GM19324 (cell line): ENCODE results near the gene SALL4.
"Not testable (repeated sequence)": the region's sequence is repeated elsewhere in the genome, so short reads cannot be mapped to it uniquely, and the experiment has no call there.

ENCODE experiments used
- ATAC-seq: cut with Tn5 transposase; IDR thresholded peaks from one replicate; pipeline ENCODE4 v1.9.1; 2021; ENCODE audit warnings: mild to moderate bottlenecking, moderate library complexity; ENCODE audit not compliant: unreplicated experiment, low FRiP score

Gene SALL4

DNA sequence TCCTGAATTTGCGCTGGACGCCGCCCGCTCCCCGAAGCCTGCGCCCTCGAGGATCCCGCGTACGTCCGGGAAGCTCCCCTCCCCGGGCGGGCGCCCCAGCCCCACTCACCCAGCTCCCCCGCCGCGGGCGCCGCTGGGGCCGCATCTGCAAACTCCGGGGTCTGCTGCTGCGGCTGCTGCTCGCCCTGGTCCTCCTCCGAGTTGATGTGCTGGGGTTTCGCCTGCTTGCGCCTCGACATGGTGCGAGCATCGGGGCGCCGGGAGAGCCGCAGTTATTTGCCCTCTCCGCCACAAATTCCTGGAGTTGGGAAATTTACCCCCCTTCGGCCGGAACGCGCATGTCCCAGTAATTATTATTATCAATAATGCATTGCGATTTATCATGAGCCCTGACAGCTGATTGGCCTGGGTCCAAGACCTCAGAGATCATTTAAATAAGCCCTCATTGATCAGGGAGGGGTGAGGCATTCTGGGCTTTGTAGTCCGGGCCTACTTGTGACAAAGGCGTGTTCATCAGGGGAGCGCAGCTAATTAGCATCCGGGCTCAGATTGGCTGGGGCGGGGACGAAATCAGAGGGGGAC is at the start of gene SALL4:
SALL4 (minus strand) TSS at position 352 of the 582 bp plus-strand sequence; CDS start at position 239, 113 bp downstream.
- no peak for ATAC-seq

- ATAC-seq = no peak
These were observed 46.0 kb upstream of the SALL4 start for GRCh38 chr20:51848346-51848745.

DNA sequence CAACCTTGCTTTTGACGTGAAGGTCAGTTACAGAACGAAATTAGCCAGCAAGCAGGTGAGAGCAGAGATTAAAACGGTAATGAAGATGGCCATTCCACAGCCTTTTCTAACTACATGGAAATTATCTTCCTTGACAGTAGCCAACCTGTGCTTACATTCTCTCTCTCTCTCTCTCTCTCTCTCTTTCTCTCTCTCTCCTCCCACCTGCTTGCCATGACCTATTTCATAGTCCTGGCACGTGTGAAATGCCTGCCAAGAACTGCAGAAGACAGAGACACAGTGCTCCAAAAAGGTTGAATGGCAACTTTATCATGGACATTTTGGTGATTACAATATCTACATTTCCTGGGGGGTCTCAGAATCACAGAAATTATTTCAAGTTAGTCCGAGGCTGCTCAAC is 38.5 kb upstream of the SALL4 start:
- no peak for ATAC-seq

- ATAC-seq = no peak
These were observed 35.6 kb upstream of the SALL4 start for GRCh38 chr20:51837876-51838420.

GRCh38 chr20:51837436-51837835 is 35.1 kb upstream of the SALL4 start:
- no peak for ATAC-seq

DNA sequence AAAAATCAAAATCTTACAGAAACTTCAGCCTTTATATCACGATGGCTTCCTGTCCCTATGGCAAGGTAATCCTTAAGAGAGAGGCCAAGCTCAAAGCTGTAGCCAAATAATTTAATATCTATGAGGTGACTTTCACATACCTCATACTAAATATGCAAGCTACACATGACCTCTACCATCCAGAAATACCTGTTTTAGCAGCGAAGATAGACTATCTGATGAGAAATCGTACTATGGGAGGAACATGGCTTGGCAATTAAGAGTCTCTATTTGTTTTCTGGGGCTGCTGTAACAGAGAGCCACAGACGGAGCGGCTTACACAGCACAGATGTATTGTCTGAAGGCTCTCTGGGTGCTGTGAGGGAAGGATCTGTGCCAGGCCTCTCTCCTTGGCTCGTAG is 31.0 kb upstream of the SALL4 start:
- no peak for ATAC-seq

GRCh38 chr20:51832276-51832675 is 30.0 kb upstream of the SALL4 start:
- ATAC-seq = no peak

- ATAC-seq = no peak
These were observed 29.5 kb upstream of the SALL4 start for GRCh38 chr20:51831866-51832265.

GRCh38 chr20:51830538-51830937 is 28.2 kb upstream of the SALL4 start:
- no peak for ATAC-seq

- no peak for ATAC-seq
These were observed 26.4 kb upstream of the SALL4 start for GRCh38 chr20:51828762-51829161.

GRCh38 chr20:51826372-51826771 is 24.1 kb upstream of the SALL4 start:
- no peak for ATAC-seq

DNA sequence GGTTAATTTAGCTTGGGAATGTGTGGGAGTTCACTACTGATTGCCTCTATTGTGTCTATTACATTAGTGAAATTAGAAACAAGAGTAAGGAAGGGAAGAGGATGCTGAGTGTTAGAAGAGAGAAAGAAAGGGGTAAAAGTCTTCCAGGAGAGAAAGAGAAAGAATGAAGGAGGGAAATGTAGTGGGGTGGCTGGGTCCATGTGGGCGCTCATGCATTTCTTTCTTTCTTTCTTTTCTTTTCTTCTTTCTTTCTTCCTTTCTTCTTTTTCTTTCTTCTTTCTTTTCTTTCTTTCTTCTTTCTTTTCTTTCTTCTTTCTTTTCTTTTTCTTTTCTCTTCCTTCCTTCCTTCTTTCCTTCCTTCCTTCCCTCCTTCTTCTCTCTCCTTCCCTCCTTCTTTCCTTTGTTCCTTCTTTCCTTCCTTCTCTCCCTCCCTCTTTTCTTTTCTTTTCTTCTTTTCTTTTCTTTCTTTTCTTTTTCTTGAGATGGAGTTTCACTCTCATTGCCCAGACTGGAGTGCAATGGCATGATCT is 16.2 kb upstream of the SALL4 start:
- ATAC-seq = no peak

DNA sequence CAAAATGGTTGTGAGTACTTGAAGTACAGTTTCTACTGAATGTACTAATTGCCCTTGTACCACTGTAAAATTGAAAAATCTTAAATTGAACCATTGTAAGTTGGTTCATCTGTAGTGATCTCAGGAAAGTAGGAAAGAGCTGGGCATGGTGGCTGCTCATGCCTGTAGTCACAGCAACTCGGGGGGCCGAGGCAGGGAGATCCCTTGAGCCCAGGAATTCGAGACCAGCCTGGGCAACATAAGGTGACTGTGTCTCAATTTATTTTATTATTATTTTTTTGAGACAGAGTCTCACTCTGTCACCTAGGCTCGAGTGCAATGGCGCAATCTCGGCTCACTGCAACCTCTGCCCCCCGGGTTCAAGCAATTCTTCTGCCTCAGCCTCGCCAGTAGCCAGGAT is 14.5 kb upstream of the SALL4 start:
- not testable (repeated sequence) for ATAC-seq

DNA sequence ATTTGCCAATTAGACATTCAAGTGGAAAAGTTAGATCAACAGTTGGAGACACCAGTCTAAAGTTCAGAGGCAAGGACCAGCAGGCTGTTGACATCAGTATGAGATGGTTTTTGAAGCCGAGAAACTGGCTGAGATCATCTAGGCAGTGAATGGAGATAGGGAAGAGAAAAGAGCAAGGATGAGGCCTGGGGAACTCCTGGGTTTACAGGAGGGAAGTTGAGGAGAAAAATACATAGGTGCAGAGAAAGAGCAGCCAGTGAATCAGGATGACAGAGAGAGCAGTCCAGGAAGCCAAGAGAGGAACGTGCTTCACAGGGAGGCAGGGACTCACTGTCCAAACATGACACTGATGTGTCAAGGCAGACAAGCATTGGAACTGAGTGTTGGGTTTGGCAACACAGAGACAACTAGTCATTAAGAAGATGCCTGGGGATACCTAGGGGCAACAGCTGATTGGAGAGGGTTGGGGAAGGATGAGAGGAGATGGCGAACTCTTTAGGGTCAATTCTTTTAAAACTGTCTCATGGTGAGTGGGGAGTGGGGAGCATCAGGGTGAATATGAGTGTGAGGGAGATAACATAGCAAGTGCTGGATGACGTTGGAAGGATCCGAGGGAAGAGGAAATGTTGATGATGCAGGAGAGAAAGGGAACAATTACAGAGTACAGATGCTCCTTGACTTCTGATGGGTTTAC is 13.2 kb upstream of the SALL4 start:
- ATAC-seq = no peak

GRCh38 chr20:51812861-51813260 is 10.5 kb upstream of the SALL4 start:
- ATAC-seq = no peak

GRCh38 chr20:51811514-51812128 is 9.3 kb upstream of the SALL4 start:
- no peak for ATAC-seq

DNA sequence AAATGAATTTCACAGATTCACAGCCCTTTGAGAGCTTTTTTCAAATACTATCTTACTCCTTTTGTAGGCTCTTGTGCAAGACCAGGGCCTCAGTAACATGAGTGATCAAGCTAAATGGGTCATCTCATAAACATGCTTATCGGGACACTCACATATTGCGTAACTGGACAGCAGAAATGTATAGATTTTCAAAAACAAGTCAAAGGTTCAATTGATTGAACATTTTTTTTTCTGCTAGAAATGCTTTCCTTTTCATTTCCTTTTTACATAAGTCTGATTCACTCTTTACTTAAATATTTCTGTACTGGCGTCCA is 8.7 kb upstream of the SALL4 start:
- ATAC-seq = no peak

- no peak for ATAC-seq
These were observed 8.1 kb upstream of the SALL4 start for GRCh38 chr20:51810155-51811041.

GRCh38 chr20:51807720-51808250 is 5.5 kb upstream of the SALL4 start:
- no peak for ATAC-seq

- no peak for ATAC-seq
These were observed 2.4 kb upstream of the SALL4 start for GRCh38 chr20:51804754-51805153.
